ENCODE results near the gene FBXO34.
"Not testable (repeated sequence)": the region's sequence is repeated elsewhere in the genome, so short reads cannot be mapped to it uniquely, and the experiment has no call there.

The FBXO34 gene

GRCh38 chr14:55309761-55310365 is 38.6 kb downstream of the FBXO34 start:
- TF ChIP-seq EZH2phosphoT487 (conservative IDR thresholded peaks at IDR 0.05; ENCODE audit: low read length) (no peak), CTCF (IDR thresholded peaks at IDR 0.05; ENCODE audit: insufficient read depth, low read length, poor library complexity, severe bottlenecking) (no peak)
- H3K27ac ChIP-seq (ENCODE audit: low read depth, low read length): no peak overlapping the region
- no peaks in the 10 kb centered on the region for H3F3A ChIP-seq (ENCODE audit: insufficient read depth)
- no peaks in the 10 kb centered on the region for H3K9me2 ChIP-seq (replicated peaks; ENCODE audit: insufficient read depth, low read length)
- H2AFZ ChIP-seq (ENCODE audit: low read depth, low read length, severe bottlenecking): no peak overlapping the region
- H3K27me3 ChIP-seq (ENCODE audit: low read length): no peaks in the 10 kb centered on the region
- no peak overlapping the region for H3K9ac ChIP-seq (ENCODE audit: low read length)
- peaks cover 20% of the 10 kb centered on the region; the same call in 1 of the 2 replicates for H3K9me3 ChIP-seq (ENCODE audit: insufficient read depth, low read length)
- peaks cover 46% of the 10 kb centered on the region for H3K79me2 ChIP-seq (ENCODE audit: insufficient read depth, low read length)
- H3K36me3 ChIP-seq (ENCODE audit: low read length): peaks cover 4% of the 10 kb centered on the region; the same call in 1 of the 2 replicates
- H3K4me2 ChIP-seq (ENCODE audit: low read depth, low read length, poor library complexity, severe bottlenecking): no peak overlapping the region
- H4K20me1 ChIP-seq (ENCODE audit: low read depth, low read length): no peaks in the 10 kb centered on the region
- no peak overlapping the region for H3K4me3 ChIP-seq (ENCODE audit: insufficient read depth, low read length, poor library complexity, severe bottlenecking)

- H3K36me3 ChIP-seq (ENCODE audit: low read length): peaks cover 13% of the 10 kb centered on the region
- H3F3A ChIP-seq (ENCODE audit: insufficient read depth); H3K4me2 ChIP-seq (ENCODE audit: low read depth, low read length, poor library complexity, severe bottlenecking); H3K9me2 ChIP-seq (replicated peaks; ENCODE audit: insufficient read depth, low read length); H3K27me3 ChIP-seq (ENCODE audit: low read length); H2AFZ ChIP-seq (ENCODE audit: low read depth, low read length, severe bottlenecking); H4K20me1 ChIP-seq (ENCODE audit: low read depth, low read length); H3K4me3 ChIP-seq (ENCODE audit: insufficient read depth, low read length, poor library complexity, severe bottlenecking); H3K27ac ChIP-seq (ENCODE audit: low read depth, low read length); H3K9ac ChIP-seq (ENCODE audit: low read length): not testable (repeated sequence)
- H3K9me3 ChIP-seq (ENCODE audit: insufficient read depth, low read length): peaks cover 20% of the 10 kb centered on the region; the same call in 1 of the 2 replicates
- H3K79me2 ChIP-seq (ENCODE audit: insufficient read depth, low read length): peaks cover 32% of the 10 kb centered on the region
These were observed 41.3 kb downstream of the FBXO34 start for GRCh38 chr14:55312379-55313030.

- H3K4me3 ChIP-seq (ENCODE audit: insufficient read depth, low read length, poor library complexity, severe bottlenecking): no peak overlapping the region
- no peak overlapping the region for H2AFZ ChIP-seq (ENCODE audit: low read depth, low read length, severe bottlenecking)
- no peak overlapping the region for H3K27ac ChIP-seq (ENCODE audit: low read depth, low read length)
- no peaks in the 10 kb centered on the region for H3F3A ChIP-seq (ENCODE audit: insufficient read depth)
- H3K9me3 ChIP-seq (ENCODE audit: insufficient read depth, low read length): peaks cover 20% of the 10 kb centered on the region; the same call in 1 of the 2 replicates
- no peaks in the 10 kb centered on the region for H3K27me3 ChIP-seq (ENCODE audit: low read length)
- H3K9ac ChIP-seq (ENCODE audit: low read length): no peak overlapping the region
- H3K4me2 ChIP-seq (ENCODE audit: low read depth, low read length, poor library complexity, severe bottlenecking): no peak overlapping the region
- peaks cover 13% of the 10 kb centered on the region for H3K36me3 ChIP-seq (ENCODE audit: low read length)
- H3K9me2 ChIP-seq (replicated peaks; ENCODE audit: insufficient read depth, low read length): no peaks in the 10 kb centered on the region
- TF ChIP-seq CTCF (IDR thresholded peaks at IDR 0.05; ENCODE audit: insufficient read depth, low read length, poor library complexity, severe bottlenecking) (no peak), EZH2phosphoT487 (conservative IDR thresholded peaks at IDR 0.05; ENCODE audit: low read length) (no peak)
- no peaks in the 10 kb centered on the region for H4K20me1 ChIP-seq (ENCODE audit: low read depth, low read length)
- H3K79me2 ChIP-seq (ENCODE audit: insufficient read depth, low read length): peaks cover 23% of the 10 kb centered on the region; the same call in 1 of the 2 replicates
These were observed 42.3 kb downstream of the FBXO34 start for GRCh38 chr14:55313480-55313879.

GRCh38 chr14:55314449-55314848 is 43.2 kb downstream of the FBXO34 start:
- Histone ChIP-seq H3K27me3 (ENCODE audit: low read length) (no peaks in the 10 kb centered on the region), H3K9me2 (replicated peaks; ENCODE audit: insufficient read depth, low read length) (no peaks in the 10 kb centered on the region), H3K9me3 (ENCODE audit: insufficient read depth, low read length) (peaks cover 20% of the 10 kb centered on the region; the same call in 1 of the 2 replicates), H3K27ac (ENCODE audit: low read depth, low read length) (no peak overlapping the region), H3K79me2 (ENCODE audit: insufficient read depth, low read length) (peaks cover 16% of the 10 kb centered on the region; the same call in 1 of the 2 replicates), H3K36me3 (ENCODE audit: low read length) (peaks cover 13% of the 10 kb centered on the region), H3K4me2 (ENCODE audit: low read depth, low read length, poor library complexity, severe bottlenecking) (no peak overlapping the region), H3F3A (ENCODE audit: insufficient read depth) (no peaks in the 10 kb centered on the region), H3K9ac (ENCODE audit: low read length) (no peak overlapping the region), H4K20me1 (ENCODE audit: low read depth, low read length) (no peaks in the 10 kb centered on the region), H3K4me3 (ENCODE audit: insufficient read depth, low read length, poor library complexity, severe bottlenecking) (no peak overlapping the region), H2AFZ (ENCODE audit: low read depth, low read length, severe bottlenecking) (no peak overlapping the region)
- TF ChIP-seq EZH2phosphoT487 (conservative IDR thresholded peaks at IDR 0.05; ENCODE audit: low read length): no peak
- no peak for TF ChIP-seq CTCF (IDR thresholded peaks at IDR 0.05; ENCODE audit: insufficient read depth, low read length, poor library complexity, severe bottlenecking)
